H7 (cell line): Measurements from ENCODE around the gene GNPDA1. TPM values are rescaled to one million over a fixed set of nuclear protein-coding genes. Genes with fewer than 3 reads are reported as not detected.
A peak's percentile ranks its signal among the peaks of the same experiment; 100 is the strongest.
"Not testable (repeated sequence)": the region's sequence is repeated elsewhere in the genome, so short reads cannot be mapped to it uniquely, and the experiment has no call there.

Experiments used
- DNase-seq: peaks from one replicate; pipeline ENCODE4 v3.0.0; 2012
- H3K27me3 ChIP-seq: 2 replicates; pipeline ENCODE4 v1.6.0; 2011; ENCODE audit warnings: mild to moderate bottlenecking, low read length; ENCODE audit not compliant: control insufficient read depth, insufficient read depth
- H3K36me3 ChIP-seq: replicated peaks from 2 replicates; pipeline ENCODE4 v1.5.1; 2011; ENCODE audit warnings: low read length; ENCODE audit not compliant: control insufficient read depth, insufficient read depth
- H3K4me3 ChIP-seq: 2 replicates; pipeline ENCODE4 v1.5.1; 2011; ENCODE audit warnings: low read depth, mild to moderate bottlenecking, control low read depth, low read length, moderate library complexity; ENCODE audit not compliant: insufficient read depth
- total RNA-seq: library from RNA; depleted of rRNA; stranded (reverse); fragments of >200 nt; shearing (Covaris generic); gene quantifications from 2 replicates; pipeline ENCODE4 v1.2.3, GENCODE V29; 2014

The GNPDA1 gene
- total RNA-seq, 1 experiment from 2014 or later = 87.0 TPM

DNA sequence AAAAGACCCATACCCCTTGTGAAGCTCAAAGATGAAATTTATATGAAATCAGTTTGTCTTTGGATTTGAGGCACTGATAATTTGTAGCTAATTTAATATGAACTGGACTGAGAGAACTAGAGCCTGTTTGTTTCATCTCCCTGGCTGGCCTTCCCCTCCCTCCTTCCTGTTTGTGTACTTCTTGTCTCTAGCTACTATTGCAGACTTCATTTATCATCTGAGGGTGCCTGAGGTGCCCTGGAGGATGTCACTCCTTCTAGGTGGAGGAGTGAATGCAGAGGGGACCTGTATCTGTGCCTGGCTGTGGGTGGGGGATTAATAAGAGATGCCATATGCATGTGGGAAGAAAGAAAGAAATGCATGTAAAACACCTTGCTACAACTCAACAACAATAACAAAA lies 22.2 kb upstream of the GNPDA1 start:
- H3K4me3 ChIP-seq = no peak overlapping the region
- no peaks in the 10 kb centered on the region for H3K36me3 ChIP-seq
- H3K27me3 ChIP-seq = no peaks in the 10 kb centered on the region
- DNase-seq = no peak

DNA sequence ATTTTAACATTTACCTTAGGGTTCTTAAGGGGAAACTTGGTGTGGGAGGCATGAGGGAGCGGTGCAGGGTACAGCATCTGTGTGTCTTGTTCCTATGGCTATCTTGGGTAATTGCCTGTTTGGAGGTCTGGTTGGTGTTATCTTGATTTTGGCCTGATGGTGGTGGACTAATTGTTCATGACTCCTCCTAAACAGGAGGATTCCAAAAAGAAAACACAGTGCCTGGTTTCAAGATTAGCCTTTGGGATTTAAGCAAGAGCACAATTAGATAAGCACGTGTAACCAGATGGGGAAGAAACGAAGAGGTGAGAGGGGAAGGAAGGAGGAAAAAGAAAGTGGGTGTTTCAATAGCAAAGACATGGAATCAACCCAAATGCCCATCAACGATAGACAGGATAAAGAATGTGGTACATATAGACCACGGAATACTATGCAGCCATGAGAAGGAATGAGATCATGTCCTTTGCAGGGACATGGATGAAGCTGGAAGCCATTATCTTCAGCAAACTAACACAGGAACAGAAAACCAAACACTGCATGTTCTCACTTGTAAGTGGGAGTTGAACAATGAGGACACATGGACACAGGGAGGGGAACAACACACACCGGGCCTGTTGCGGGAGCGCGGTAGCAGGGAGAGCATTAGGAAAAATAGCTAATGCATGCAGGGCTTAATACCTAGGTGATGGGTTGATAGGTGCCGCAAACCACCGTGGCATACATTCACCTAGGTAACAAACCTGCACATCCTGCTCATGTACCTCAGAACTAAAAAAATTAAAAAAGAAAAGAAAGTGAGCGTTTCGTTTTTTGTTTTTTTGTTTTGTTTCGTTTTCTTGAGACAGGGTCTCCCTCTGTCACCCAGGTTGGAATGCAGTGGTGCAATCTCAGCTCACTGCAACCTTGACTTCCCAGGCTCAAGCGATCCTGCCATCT lies 21.1 kb upstream of the GNPDA1 start:
- DNase-seq, H3K4me3 ChIP-seq, H3K27me3 ChIP-seq, H3K36me3 ChIP-seq: not testable (repeated sequence)

DNA sequence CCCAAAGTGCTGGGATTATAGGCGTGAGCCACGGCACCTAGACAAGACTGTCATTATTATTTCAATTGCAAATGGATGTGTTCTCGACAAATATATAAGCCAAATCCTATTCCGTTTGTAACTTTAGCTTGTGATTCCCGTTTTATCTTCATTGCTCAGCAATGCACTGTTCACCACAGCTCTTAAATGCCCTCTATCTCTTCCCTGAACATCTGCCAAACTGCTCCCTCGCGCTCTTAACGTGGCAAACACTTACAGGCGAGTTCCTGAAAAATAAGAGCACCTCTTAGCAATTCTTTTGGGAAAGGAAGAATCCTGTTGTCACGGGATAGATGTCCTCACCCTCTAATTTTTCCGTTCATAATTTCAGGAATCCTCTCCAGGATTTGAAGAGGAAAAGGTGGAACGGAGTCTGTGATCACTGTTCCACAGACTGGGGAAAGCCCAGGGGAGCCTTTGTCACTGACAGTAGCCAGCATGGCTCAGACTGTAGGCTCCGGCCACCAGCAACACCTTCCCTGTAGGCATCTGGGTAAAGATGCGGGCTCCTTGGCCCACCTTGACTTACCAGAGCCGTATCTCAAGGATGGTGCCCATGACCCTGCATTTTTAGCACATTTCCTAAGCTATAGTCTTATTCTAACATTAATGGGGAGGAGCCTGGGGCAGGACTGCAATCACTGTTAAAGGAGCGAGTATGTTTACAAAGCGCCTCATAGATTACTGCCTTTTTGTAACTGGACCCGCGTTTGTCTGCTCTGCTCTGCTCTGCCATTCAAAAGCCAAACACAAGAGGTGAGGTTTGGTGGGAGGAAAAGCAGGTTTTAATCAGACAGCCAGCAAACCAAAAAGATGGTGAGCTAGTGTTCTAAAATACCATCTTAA lies 20.2 kb upstream of the GNPDA1 start:
- Histone ChIP-seq H3K36me3 (no peaks in the 10 kb centered on the region), H3K27me3 (no peaks in the 10 kb centered on the region), H3K4me3 (no peak overlapping the region)
- DNase-seq = no peak

DNA sequence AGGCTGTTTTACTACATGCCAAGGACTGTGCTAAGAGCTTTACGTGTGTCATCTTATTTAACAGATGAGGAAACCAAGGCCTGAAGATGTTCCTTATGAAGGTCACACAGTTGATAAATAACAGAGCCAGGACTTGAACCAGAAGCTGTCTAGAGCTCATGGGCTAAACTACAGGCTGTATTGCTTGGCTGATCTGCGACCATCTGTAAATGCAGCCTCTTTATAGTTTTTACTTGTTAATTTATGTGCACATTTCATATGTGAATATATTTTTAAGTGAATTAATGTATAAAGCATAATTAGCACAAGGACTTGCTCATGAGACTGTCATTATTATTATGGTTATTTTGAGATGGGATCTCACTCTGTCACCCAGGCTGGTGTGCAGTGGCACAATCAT lies 19.3 kb upstream of the GNPDA1 start:
- Histone ChIP-seq H3K36me3 (no peaks in the 10 kb centered on the region), H3K27me3 (no peaks in the 10 kb centered on the region), H3K4me3 (no peak overlapping the region)
- no peak for DNase-seq

DNA sequence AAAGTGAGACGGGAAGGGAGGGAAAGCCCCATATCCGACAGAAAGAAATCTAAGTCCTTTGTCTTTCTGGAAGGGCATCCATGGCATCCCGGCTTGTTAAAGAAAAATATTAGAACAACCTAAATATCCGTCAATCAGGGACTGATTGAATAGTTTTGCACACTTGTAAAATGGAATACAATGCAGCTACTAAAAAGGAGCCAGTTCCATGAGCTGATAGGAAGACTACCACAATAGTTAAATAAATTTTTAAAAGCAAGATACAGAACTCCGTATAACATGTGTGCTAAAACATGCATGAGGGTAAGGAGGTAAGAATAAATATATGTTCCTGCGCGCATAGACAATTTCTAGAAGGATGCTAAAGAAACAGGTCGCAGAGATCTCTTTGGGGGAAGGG lies 12.8 kb upstream of the GNPDA1 start:
- Histone ChIP-seq H3K4me3 (no peak overlapping the region), H3K36me3 (no peaks in the 10 kb centered on the region), H3K27me3 (no peaks in the 10 kb centered on the region)
- DNase-seq = no peak

DNA sequence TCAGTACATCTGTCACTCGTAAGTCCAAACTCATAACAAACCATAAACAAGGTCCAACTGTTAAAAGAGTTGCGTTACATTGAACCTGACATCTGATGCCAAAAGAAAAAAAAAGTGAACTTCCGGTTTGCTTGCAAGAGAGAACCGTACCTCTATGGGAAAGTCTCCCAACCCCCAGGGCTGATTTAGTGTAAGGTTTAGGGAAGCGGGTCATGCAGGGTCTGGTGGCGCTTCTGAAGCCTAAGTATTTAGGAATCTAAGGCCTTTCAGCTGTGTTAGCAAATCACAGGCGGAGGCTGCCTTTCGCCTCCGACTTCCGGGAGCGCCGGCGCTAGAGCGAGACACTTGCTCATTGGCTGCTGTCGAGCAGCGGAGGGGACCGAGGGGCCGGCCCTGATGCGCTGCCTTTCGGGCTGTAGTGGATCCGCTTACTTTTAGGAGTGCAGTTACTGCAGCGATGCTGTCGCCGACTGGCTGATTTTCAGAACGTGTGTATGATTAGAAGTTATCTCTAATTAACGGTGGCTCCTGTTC lies 12.0 kb upstream of the GNPDA1 start:
- peak; percentile 91 for DNase-seq

DNA sequence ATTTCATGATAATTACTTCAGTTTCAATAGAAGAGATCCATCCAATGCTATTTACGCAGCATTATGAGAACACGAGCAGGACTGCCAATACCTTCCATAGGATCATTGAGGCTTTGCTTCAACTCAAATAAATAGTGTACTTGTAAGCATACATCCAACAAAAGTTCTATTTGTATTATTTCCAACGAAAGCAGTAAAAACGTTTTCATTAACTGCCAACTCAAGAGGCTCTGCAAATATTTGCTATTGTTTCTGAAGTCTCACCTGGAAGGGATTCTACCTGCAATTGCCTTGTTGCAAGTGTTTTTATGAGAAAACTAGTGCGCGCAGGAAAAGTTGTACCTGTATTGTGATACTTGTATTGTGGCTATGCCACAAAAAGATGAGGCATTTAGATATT lies 11.0 kb upstream of the GNPDA1 start:
- no peaks in the 10 kb centered on the region for H3K27me3 ChIP-seq
- no peaks in the 10 kb centered on the region for H3K36me3 ChIP-seq
- H3K4me3 ChIP-seq = no peak overlapping the region
- DNase-seq = no peak

More for the DNA sequence above, 12.0 kb upstream of the GNPDA1 start:
- Histone ChIP-seq H3K4me3 (peak overlapping the region; percentile 38), H3K27me3 (no peaks in the 10 kb centered on the region), H3K36me3 (no peaks in the 10 kb centered on the region)

DNA sequence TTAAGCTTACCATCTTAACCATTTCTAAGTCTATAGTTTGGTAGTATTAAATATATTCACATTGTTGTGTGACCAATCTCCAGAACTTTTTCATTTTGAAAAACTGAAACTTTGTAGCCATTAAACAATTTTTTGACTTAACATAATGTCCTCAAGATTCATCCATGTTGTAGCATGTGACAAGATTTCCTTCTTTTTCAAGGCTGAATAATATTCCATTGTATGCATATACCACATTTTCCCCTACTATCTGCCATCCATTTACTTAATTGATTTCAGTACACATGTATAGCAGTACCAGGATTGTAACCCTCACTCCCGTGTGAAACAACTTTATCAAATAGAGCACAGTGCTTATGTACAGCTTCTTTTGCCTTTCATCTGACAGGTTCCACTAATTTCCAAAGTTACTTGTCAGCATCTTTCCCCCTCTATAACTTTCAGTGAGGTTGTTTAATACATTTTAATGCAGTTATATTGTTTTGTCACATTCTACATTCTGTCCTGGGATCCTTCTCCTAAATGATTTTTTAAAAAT lies 7.4 kb upstream of the GNPDA1 start:
- no peak for DNase-seq
- Histone ChIP-seq H3K27me3 (no peaks in the 10 kb centered on the region), H3K36me3 (no peaks in the 10 kb centered on the region), H3K4me3 (no peak overlapping the region)

DNA sequence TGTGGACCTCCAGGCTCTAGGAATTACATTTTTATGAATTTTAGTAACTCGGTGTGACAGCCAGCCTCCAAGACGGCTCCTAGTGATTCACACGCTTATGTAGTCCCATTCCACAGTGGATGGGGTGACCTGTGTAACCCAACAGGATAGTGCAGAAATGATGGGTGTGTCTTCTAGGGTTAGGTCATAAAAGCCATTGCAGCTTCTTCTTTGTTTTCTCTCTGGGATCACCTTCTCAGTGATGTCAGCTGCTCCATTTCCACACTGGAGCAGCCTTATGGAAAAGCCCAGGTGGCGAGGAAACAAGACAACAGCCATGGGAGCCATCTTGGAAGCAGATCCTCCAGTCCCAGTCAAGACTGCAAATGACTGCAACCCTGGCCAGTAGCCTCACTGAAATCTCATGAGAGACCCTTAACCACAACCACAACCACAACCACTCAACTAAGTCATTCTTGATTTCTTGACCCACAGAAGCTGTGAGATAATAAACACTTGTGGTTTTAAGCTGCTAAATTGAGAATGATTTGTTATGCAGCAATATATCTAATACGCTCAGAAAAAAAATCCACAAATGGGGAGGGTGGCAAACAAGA lies 5.1 kb upstream of the GNPDA1 start:
- H3K4me3 ChIP-seq = no peak overlapping the region
- DNase-seq = no peak
- H3K27me3 ChIP-seq = no peaks in the 10 kb centered on the region
- no peaks in the 10 kb centered on the region for H3K36me3 ChIP-seq

DNA sequence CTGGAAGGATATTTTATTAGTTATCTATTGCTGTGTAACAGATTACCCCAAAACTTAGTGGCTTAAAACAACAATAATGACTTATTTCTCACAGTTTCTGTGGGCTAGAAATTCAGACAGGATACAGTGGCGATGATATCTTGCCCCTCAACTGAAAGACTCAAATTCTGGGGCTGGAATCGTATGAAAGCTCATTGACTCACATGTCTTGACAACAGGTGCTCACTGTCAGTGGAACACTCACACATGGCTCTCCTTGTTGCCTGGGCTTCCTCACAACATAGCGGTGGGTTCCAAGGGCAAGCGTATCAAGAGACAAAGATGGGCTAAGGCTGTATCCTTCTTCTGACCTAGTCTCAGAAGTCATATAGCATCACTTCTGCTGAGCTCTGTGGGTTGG lies 3.7 kb upstream of the GNPDA1 start:
- Histone ChIP-seq H3K27me3 (no peaks in the 10 kb centered on the region), H3K4me3 (no peak overlapping the region)

DNA sequence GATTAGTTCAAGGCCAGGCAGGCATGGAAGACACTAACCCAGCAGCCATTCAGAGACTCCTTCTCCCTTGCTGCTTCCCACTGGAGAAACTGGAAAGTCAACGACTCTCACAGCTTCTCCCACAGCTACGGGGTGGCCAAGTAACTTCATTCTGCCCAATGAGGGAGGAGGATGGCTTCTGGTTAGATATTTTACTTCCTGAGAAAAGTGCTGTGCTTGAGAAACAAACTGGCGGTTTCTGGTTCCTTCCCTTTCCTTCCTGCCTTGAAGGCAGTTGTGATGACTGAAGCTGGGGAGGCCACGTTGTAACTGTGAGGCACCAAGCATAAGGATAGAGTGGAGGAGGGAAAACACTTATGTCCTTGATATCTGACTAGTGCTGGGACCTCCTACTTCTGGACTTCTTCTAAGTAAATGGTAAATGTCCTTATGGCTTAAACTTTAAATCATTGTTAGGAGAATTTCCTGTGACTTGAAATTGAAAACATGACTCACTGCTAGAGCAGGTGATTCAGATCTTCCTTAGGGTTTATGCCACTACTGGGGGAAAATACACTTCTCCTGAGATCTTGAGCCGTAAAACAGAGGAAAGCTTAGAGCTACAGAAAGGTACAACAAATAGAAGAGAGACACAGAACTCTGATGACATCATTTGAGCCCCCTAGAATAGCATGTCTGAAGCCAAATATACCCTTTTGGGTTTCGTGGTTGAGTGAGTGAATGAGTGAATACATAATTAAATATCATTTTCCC lies 3.1 kb upstream of the GNPDA1 start:
- peaks cover 5% of the 10 kb centered on the region for H3K36me3 ChIP-seq
- H3K27me3 ChIP-seq = no peaks in the 10 kb centered on the region
- DNase-seq = no peak
- no peak overlapping the region for H3K4me3 ChIP-seq

More for the DNA sequence above, 3.7 kb upstream of the GNPDA1 start:
- H3K36me3 ChIP-seq = peaks cover 2% of the 10 kb centered on the region; the same call in 1 of the 2 replicates
- DNase-seq = no peak

DNA sequence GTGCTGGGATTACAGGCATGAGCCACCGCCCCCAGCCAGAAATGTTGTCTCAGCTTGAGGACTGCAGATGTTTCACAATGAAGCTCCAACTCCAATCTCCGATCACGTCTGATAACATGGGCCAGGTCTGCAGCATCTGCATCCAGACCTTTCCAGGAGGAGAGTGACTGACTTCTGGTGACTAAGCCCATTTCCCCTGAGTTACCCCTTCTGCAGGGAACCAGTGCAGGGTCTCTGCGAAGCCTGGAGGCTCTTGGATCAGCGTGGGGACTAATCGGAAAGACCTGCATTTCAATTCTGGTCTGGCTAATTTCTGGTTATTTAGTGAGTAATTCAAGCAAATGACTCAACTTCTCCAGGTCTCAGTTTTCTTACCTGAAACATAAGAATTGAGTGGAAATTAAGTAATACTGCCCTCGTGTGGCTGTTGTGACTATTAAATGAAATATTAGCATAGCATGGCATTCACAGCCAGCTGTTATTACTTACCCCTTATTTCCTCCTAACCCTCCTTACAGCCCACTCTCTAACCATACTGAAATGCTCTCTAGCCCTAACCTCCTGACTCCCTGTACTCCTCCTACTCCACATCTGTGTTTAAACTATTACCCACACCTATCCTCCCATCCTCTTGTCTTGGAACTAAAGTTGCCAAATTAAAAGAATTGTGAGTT lies 2.2 kb upstream of the GNPDA1 start:
- DNase-seq = peak; percentile 59
- H3K36me3 ChIP-seq = peaks cover 6% of the 10 kb centered on the region
- H3K27me3 ChIP-seq = no peaks in the 10 kb centered on the region
- no peak overlapping the region for H3K4me3 ChIP-seq
